Thyroid gland (tissue), 4 donors: ENCODE data around the gene FAM76B.

Source experiments
- POLR2A ChIP-seq, 2 donors: fragments of 450-650 bp; IDR thresholded peaks; one replicate each; pipeline ENCODE4 v1.6.1; 2017; ENCODE audit warnings: antibody characterized with exemption in 2 of 2, mild to moderate bottlenecking in 2 of 2, moderate library complexity in 1 of 2
- TF ChIP-seq, protein P1 (sequence below), 6 experiments: fragments of 200-600 bp in 3 of 6; fragments of 450-650 bp in 3 of 6; sonication (generic) in 3 of 6; IDR thresholded peaks; one replicate each; pipeline ENCODE4 v1.5.1; 2016 to 2019; ENCODE audit warnings: antibody characterized with exemption in 6 of 6, mild to moderate bottlenecking in 2 of 6, inconsistent platforms in 1 of 6, moderate library complexity in 1 of 6

DNA sequence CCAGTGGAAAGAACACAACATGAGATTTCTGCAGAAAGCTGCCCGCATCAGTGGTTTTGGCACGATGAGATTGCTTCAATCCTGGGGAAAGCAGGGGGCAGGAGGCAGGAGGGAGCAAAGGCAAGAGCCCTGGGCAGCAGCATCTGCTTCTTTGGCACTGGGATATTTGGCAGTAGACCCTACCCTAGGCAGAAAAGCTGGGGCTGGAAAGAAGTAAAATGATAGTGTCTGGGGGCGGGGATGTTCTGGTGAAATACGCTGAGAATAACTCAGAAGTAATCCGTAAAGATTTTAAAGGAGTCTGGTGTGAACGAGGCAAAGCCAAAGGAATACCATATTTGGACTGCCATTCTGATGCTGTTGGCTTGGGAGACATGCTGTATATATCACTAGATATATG is 62.0 kb downstream of the FAM76B start:
- TF ChIP-seq, protein P1, sequence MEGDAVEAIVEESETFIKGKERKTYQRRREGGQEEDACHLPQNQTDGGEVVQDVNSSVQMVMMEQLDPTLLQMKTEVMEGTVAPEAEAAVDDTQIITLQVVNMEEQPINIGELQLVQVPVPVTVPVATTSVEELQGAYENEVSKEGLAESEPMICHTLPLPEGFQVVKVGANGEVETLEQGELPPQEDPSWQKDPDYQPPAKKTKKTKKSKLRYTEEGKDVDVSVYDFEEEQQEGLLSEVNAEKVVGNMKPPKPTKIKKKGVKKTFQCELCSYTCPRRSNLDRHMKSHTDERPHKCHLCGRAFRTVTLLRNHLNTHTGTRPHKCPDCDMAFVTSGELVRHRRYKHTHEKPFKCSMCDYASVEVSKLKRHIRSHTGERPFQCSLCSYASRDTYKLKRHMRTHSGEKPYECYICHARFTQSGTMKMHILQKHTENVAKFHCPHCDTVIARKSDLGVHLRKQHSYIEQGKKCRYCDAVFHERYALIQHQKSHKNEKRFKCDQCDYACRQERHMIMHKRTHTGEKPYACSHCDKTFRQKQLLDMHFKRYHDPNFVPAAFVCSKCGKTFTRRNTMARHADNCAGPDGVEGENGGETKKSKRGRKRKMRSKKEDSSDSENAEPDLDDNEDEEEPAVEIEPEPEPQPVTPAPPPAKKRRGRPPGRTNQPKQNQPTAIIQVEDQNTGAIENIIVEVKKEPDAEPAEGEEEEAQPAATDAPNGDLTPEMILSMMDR (IDR thresholded peaks at IDR 0.05): no peak
- no peak for TF ChIP-seq POLR2A (IDR thresholded peaks at IDR 0.05)
